ENCODE data around the gene TRMT5. TPM values are rescaled to one million over a fixed set of nuclear protein-coding genes. Genes with fewer than 3 reads are reported as not detected.

Gene TRMT5
- total RNA-seq = 17.5 TPM
- polyA plus RNA-seq (ENCODE audit: insufficient read depth, low read depth, low replicate concordance) = 5.6 TPM
- long read RNA-seq, donor 1, full-length matches to known transcripts = 4 of 11 reads
- long read RNA-seq, donor 1, partial matches to known transcripts = 7 of 11 reads
- long read RNA-seq, donor 1, other reads (novel, unspliced or antisense) = 0 of 11 reads
- long read RNA-seq, donor 2 = 0 reads
- long read RNA-seq, donor 3, full-length matches to known transcripts = 8 of 8 reads
- long read RNA-seq, donor 3, partial matches to known transcripts = 0 of 8 reads
- long read RNA-seq, donor 3, other reads (novel, unspliced or antisense) = 0 of 8 reads
- long read RNA-seq, donor 4, full-length matches to known transcripts = 4 of 4 reads
- long read RNA-seq, donor 4, partial matches to known transcripts = 0 of 4 reads
- long read RNA-seq, donor 4, other reads (novel, unspliced or antisense) = 0 of 4 reads
- long read RNA-seq, donor 5, full-length matches to known transcripts = 1 of 1 reads
- long read RNA-seq, donor 5, partial matches to known transcripts = 0 of 1 reads
- long read RNA-seq, donor 5, other reads (novel, unspliced or antisense) = 0 of 1 reads
- long read RNA-seq, donor 6, full-length matches to known transcripts = 6 of 14 reads
- long read RNA-seq, donor 6, partial matches to known transcripts = 8 of 14 reads
- long read RNA-seq, donor 6, other reads (novel, unspliced or antisense) = 0 of 14 reads
- long read RNA-seq, donor 7, full-length matches to known transcripts = 2 of 4 reads
- long read RNA-seq, donor 7, partial matches to known transcripts = 2 of 4 reads
- long read RNA-seq, donor 7, other reads (novel, unspliced or antisense) = 0 of 4 reads
- long read RNA-seq, donor 8, full-length matches to known transcripts = 2 of 8 reads
- long read RNA-seq, donor 8, partial matches to known transcripts = 6 of 8 reads
- long read RNA-seq, donor 8, other reads (novel, unspliced or antisense) = 0 of 8 reads
- long read RNA-seq, donor 9, full-length matches to known transcripts = 1 of 1 reads
- long read RNA-seq, donor 9, partial matches to known transcripts = 0 of 1 reads
- long read RNA-seq, donor 9, other reads (novel, unspliced or antisense) = 0 of 1 reads
- long read RNA-seq, donor 10, full-length matches to known transcripts = 4 of 11 reads
- long read RNA-seq, donor 10, partial matches to known transcripts = 7 of 11 reads
- long read RNA-seq, donor 10, other reads (novel, unspliced or antisense) = 0 of 11 reads

GRCh38 chr14:60980811-60981632 lies at the start of gene TRMT5, which contains the start of gene SLC38A6:
Gene TRMT5, minus strand, starts transcription at chr14:60981079. Its CDS starts 106 bp downstream, at chr14:60980973.
Gene SLC38A6, plus strand, starts transcription at chr14:60981245. Its CDS starts 33 bp downstream, at chr14:60981278.
- Histone ChIP-seq H3K36me3 (ENCODE audit: control insufficient read depth in 2 of 3, insufficient read depth in 3 of 3, low read length in 3 of 3) (peaks cover 0 to 3% (median 0%) of the 10 kb centered on the region in 3 donors), H3K27me3 (ENCODE audit: control insufficient read depth, insufficient read depth, low read length) (no peaks in the 10 kb centered on the region), H3K9ac (ENCODE audit: low read length in 3 of 3) (peak within 1 kb of the TSS; percentile 85 to 89 (median 88)), H3K9me3 (ENCODE audit: control insufficient read depth in 2 of 3, insufficient read depth in 1 of 3, low read length in 3 of 3) (no peaks in the 10 kb centered on the region), H3K27ac (ENCODE audit: low read depth in 2 of 2, low read length in 2 of 2) (peak within 1 kb of the TSS; percentile 43 to 84), H3K4me1 (ENCODE audit: control insufficient read depth in 2 of 3, insufficient read depth in 2 of 3, low read depth in 1 of 3, low read length in 3 of 3) (peaks cover 4 to 16% (median 11%) of the 10 kb centered on the region in 3 donors), H3K4me3 (ENCODE audit: low read length in 3 of 3) (peak within 1 kb of the TSS; percentile 93 to 96 (median 94))
- TF ChIP-seq CTCF (IDR thresholded peaks at IDR 0.05; ENCODE audit: borderline replicate concordance, extremely low read depth, insufficient read depth) = no peak
- intact Hi-C loops (cut with DNase I) = no loop called here
- peak; percentile 96 to 98 (median 97) for DNase-seq
- no peak for FAIRE-seq

- DNase-seq (no peak), FAIRE-seq (no peak)
- Histone ChIP-seq H3K27me3 (ENCODE audit: control insufficient read depth, insufficient read depth, low read length) (no peaks in the 10 kb centered on the region), H3K36me3 (ENCODE audit: control insufficient read depth in 2 of 3, insufficient read depth in 3 of 3, low read length in 3 of 3) (no peaks in the 10 kb centered on the region), H3K9me3 (ENCODE audit: control insufficient read depth in 2 of 3, insufficient read depth in 1 of 3, low read length in 3 of 3) (no peaks in the 10 kb centered on the region), H3K27ac (ENCODE audit: low read depth in 2 of 2, low read length in 2 of 2) (no peak overlapping the region), H3K9ac (ENCODE audit: low read length in 3 of 3) (no peak overlapping the region), H3K4me3 (ENCODE audit: low read length in 3 of 3) (no peak overlapping the region), H3K4me1 (ENCODE audit: control insufficient read depth in 2 of 3, insufficient read depth in 2 of 3, low read depth in 1 of 3, low read length in 3 of 3) (no peaks in the 10 kb centered on the region)
- TF ChIP-seq CTCF (IDR thresholded peaks at IDR 0.05; ENCODE audit: borderline replicate concordance, extremely low read depth, insufficient read depth) = no peak
- intact Hi-C loops (cut with DNase I) = loop anchor here (10.0 kb wide), 1 partner anchor 402 kb away; no protein-coding TSS in a partner anchor
Observed at GRCh38 chr14:61026526-61026925, 45.6 kb upstream of the TRMT5 start.
